IMR-90 (cell line): ENCODE results near the gene TUBB6.

Source experiments
- BHLHE40 ChIP-seq: fragments of 150-350 bp; IDR thresholded peaks from 2 replicates; pipeline ENCODE4 v1.6.1; 2016; ENCODE audit warnings: mild to moderate bottlenecking, low read depth, low read length
- CEBPB ChIP-seq: IDR thresholded peaks from 2 replicates; pipeline ENCODE4 v1.6.1; 2012; ENCODE audit warnings: low read depth, low read length, improper control_type of control experiment
- POLR2A ChIP-seq: IDR thresholded peaks from 2 replicates; pipeline ENCODE4 v1.6.1; 2012; ENCODE audit warnings: mild to moderate bottlenecking, low read depth, low read length
- RCOR1 ChIP-seq: IDR thresholded peaks from 2 replicates; pipeline ENCODE4 v1.6.1; 2012; ENCODE audit warnings: mild to moderate bottlenecking, low read length, improper control_type of control experiment; ENCODE audit not compliant: insufficient replicate concordance
- SMC3 ChIP-seq: fragments of 150-350 bp; IDR thresholded peaks from 2 replicates; pipeline ENCODE4 v1.6.1; 2016; ENCODE audit warnings: low read depth, mild to moderate bottlenecking, antibody characterized with exemption, low read length, moderate library complexity
- TF ChIP-seq, protein P1 (sequence below): conservative IDR thresholded peaks from 2 replicates; pipeline ENCODE4 v1.5.1; 2012; ENCODE audit warnings: mild to moderate bottlenecking, low read depth, low read length, improper control_type of control experiment
- TF ChIP-seq, protein P2 (sequence below): fragments of 150-350 bp; IDR thresholded peaks from 2 replicates; pipeline ENCODE4 v1.6.1; 2016; ENCODE audit warnings: low read depth, mild to moderate bottlenecking, low read length, moderate library complexity, borderline replicate concordance

DNA sequence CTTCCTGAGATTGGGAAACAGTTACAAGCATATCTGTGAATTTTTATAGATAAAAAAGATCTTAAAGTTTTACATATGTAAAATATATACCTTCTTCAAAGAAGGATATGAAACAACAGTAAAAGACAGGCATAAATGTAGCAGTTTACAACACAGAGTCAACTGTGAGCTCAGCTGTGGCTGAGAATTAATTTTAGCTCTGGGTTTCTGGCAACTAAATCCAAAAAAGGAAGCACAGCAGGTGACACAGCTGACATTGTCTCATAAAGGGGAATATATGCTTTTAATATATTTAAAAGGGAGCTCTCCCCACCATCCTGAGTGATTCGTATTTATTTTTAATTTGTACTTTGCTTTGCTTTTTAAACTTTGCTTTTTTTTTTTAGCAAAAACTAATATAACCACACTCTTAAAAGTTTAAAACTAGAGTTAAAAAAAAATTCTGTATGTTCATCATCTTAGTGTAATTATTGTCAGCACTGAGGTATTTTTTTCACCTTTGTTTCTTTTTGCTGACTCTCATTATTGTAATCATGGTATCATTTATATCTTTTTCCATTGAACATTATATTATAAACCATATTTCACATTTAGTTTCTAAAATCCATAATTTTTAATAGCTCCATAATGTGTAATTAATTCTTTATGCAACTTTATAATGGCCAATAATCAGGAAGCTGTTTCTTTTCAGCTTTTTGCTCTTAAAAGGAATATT lies 6.7 kb downstream of the TUBB6 start:
- TF ChIP-seq, protein P1, sequence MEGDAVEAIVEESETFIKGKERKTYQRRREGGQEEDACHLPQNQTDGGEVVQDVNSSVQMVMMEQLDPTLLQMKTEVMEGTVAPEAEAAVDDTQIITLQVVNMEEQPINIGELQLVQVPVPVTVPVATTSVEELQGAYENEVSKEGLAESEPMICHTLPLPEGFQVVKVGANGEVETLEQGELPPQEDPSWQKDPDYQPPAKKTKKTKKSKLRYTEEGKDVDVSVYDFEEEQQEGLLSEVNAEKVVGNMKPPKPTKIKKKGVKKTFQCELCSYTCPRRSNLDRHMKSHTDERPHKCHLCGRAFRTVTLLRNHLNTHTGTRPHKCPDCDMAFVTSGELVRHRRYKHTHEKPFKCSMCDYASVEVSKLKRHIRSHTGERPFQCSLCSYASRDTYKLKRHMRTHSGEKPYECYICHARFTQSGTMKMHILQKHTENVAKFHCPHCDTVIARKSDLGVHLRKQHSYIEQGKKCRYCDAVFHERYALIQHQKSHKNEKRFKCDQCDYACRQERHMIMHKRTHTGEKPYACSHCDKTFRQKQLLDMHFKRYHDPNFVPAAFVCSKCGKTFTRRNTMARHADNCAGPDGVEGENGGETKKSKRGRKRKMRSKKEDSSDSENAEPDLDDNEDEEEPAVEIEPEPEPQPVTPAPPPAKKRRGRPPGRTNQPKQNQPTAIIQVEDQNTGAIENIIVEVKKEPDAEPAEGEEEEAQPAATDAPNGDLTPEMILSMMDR: no peak
- TF ChIP-seq POLR2A (no peak), CEBPB (no peak), RCOR1 (no peak), SMC3 (no peak), BHLHE40 (no peak)
- TF ChIP-seq, protein P2, sequence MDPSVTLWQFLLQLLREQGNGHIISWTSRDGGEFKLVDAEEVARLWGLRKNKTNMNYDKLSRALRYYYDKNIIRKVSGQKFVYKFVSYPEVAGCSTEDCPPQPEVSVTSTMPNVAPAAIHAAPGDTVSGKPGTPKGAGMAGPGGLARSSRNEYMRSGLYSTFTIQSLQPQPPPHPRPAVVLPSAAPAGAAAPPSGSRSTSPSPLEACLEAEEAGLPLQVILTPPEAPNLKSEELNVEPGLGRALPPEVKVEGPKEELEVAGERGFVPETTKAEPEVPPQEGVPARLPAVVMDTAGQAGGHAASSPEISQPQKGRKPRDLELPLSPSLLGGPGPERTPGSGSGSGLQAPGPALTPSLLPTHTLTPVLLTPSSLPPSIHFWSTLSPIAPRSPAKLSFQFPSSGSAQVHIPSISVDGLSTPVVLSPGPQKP: no peak
